WTC11 (cell line): ENCODE measurements around the gene MPST. TPM values are rescaled to one million over a fixed set of nuclear protein-coding genes. Genes with fewer than 3 reads are reported as not detected.

Experiments used
- ATAC-seq: fragments of 200-7000 bp; cut with Tn5 transposase; 2 replicates; pipeline ENCODE4 v1.10.0; 2021; ENCODE audit warnings: mild to moderate bottlenecking, moderate library complexity
- CTCF ChIA-PET: fragments of 300-600 bp; sonication (Branson Sonifier 250); formaldehyde crosslinking; loops from one replicate; lab custom pipeline; 2021; ENCODE audit warnings: antibody characterized with exemption; lab: Charles Lee
- POLR2A ChIA-PET: fragments of 350-600 bp; sonication (Branson Sonifier 250); formaldehyde crosslinking; loops from one replicate; lab custom pipeline; 2021; ENCODE audit warnings: antibody characterized with exemption; lab: Charles Lee
- DNase-seq: peaks from one replicate; pipeline ENCODE4 v3.0.0; 2021; ENCODE audit warnings: low spot score
- H3K27ac Mint-ChIP-seq: 2 replicates; pipeline ENCODE4 v1.8.0; 2021; ENCODE audit warnings: mixed read lengths
- H3K27me3 Mint-ChIP-seq: 2 replicates; pipeline ENCODE4 v1.8.0; 2021; ENCODE audit warnings: low read depth, mild to moderate bottlenecking, moderate library complexity, mixed read lengths
- H3K36me3 Mint-ChIP-seq: 2 replicates; pipeline ENCODE4 v1.8.0; 2021; ENCODE audit warnings: mixed read lengths
- H3K4me1 Mint-ChIP-seq: 2 replicates; pipeline ENCODE4 v1.8.0; 2022; ENCODE audit warnings: mixed read lengths
- H3K4me3 Mint-ChIP-seq: 2 replicates; pipeline ENCODE4 v1.8.0; 2021; ENCODE audit warnings: mild to moderate bottlenecking, moderate library complexity, mixed read lengths
- H3K9me3 Mint-ChIP-seq: 2 replicates; pipeline ENCODE4 v1.8.0; 2021; ENCODE audit warnings: mixed read lengths
- ATF1 ChIP-seq: sonication (generic); formaldehyde crosslinking; IDR thresholded peaks from 2 replicates; pipeline ENCODE4 v1.8.1; 2023; ENCODE audit warnings: mild to moderate bottlenecking, moderate library complexity, missing genetic modification reagents
- CREB1 ChIP-seq: sonication (generic); formaldehyde crosslinking; IDR thresholded peaks from 2 replicates; pipeline ENCODE4 v1.8.0; 2023; ENCODE audit warnings: mild to moderate bottlenecking, missing genetic modification reagents
- E2F1 ChIP-seq: sonication (generic); formaldehyde crosslinking; IDR thresholded peaks from 2 replicates; pipeline ENCODE4 v1.8.0; 2022; ENCODE audit warnings: mild to moderate bottlenecking, missing genetic modification reagents
- ERG ChIP-seq: fragments of 250-450 bp; sonication (Bioruptor Pico); IDR thresholded peaks from 2 replicates; pipeline ENCODE4 v1.8.0; 2021; ENCODE audit warnings: mild to moderate bottlenecking
- IRF2 ChIP-seq: sonication (generic); formaldehyde crosslinking; IDR thresholded peaks from 2 replicates; pipeline ENCODE4 v1.8.0; 2022; ENCODE audit warnings: low read depth, missing genetic modification reagents, borderline replicate concordance
- JUN ChIP-seq: sonication (generic); formaldehyde crosslinking; IDR thresholded peaks from 2 replicates; pipeline ENCODE4 v1.8.0; 2023; ENCODE audit warnings: mild to moderate bottlenecking, missing genetic modification reagents
- KAT7 ChIP-seq: sonication (generic); formaldehyde crosslinking; IDR thresholded peaks from 2 replicates; pipeline ENCODE4 v1.8.1; 2023; ENCODE audit warnings: missing genetic modification reagents, mild to moderate bottlenecking, borderline replicate concordance
- MLX ChIP-seq: sonication (generic); formaldehyde crosslinking; IDR thresholded peaks from 2 replicates; pipeline ENCODE4 v1.8.1; 2023; ENCODE audit warnings: mild to moderate bottlenecking, missing genetic modification reagents, moderate library complexity
- NFYB ChIP-seq: sonication (generic); formaldehyde crosslinking; conservative IDR thresholded peaks from 2 replicates; pipeline ENCODE4 v1.8.0; 2022; ENCODE audit warnings: low read depth, missing genetic modification reagents
- RORB ChIP-seq: fragments of 250-450 bp; sonication (Bioruptor Pico); IDR thresholded peaks from 2 replicates; pipeline ENCODE4 v1.9.0; 2021; ENCODE audit warnings: mild to moderate bottlenecking
- SP1 ChIP-seq: sonication (generic); formaldehyde crosslinking; conservative IDR thresholded peaks from 2 replicates; pipeline ENCODE4 v1.8.1; 2022; ENCODE audit warnings: missing genetic modification reagents
- TCF7 ChIP-seq: sonication (generic); formaldehyde crosslinking; IDR thresholded peaks from 2 replicates; pipeline ENCODE4 v1.8.0; 2022; ENCODE audit warnings: mild to moderate bottlenecking, low read depth, missing genetic modification reagents, moderate library complexity
- TEAD1 ChIP-seq: sonication (generic); formaldehyde crosslinking; IDR thresholded peaks from 2 replicates; pipeline ENCODE4 v1.8.0; 2022; ENCODE audit warnings: mild to moderate bottlenecking, missing genetic modification reagents
- TP53 ChIP-seq: sonication (generic); formaldehyde crosslinking; IDR thresholded peaks from 2 replicates; pipeline ENCODE4 v1.8.1; 2023; ENCODE audit warnings: mild to moderate bottlenecking, missing genetic modification reagents
- ZNF263 ChIP-seq: sonication (generic); formaldehyde crosslinking; IDR thresholded peaks from 2 replicates; pipeline ENCODE4 v1.8.1; 2022; ENCODE audit warnings: low read depth, mild to moderate bottlenecking, moderate library complexity, missing genetic modification reagents
- ZNF532 ChIP-seq: fragments of 250-450 bp; sonication (Bioruptor Pico); IDR thresholded peaks from 2 replicates; pipeline ENCODE4 v1.9.0; 2021; ENCODE audit warnings: mild to moderate bottlenecking, borderline replicate concordance
- total RNA-seq: library from RNA; stranded (reverse); gene quantifications from 3 replicates; pipeline ENCODE4 v1.2.3, GENCODE V29; 2021
- TF ChIP-seq, protein P1 (sequence below): fragments of 250-450 bp; sonication (Bioruptor Pico); IDR thresholded peaks from 2 replicates; pipeline ENCODE4 v1.9.0; 2021; ENCODE audit warnings: mild to moderate bottlenecking
- TF ChIP-seq, protein P2 (sequence below): sonication (generic); formaldehyde crosslinking; IDR thresholded peaks from 2 replicates; pipeline ENCODE4 v1.8.1; 2023; ENCODE audit warnings: mild to moderate bottlenecking, missing genetic modification reagents, moderate library complexity
- TF ChIP-seq, protein P3 (sequence below): sonication (generic); formaldehyde crosslinking; IDR thresholded peaks from 2 replicates; pipeline ENCODE4 v1.8.1; 2022; ENCODE audit warnings: missing genetic modification reagents, borderline replicate concordance
- TF ChIP-seq, protein P4 (sequence below): sonication (generic); formaldehyde crosslinking; IDR thresholded peaks from 2 replicates; pipeline ENCODE4 v1.8.0; 2022; ENCODE audit warnings: mild to moderate bottlenecking, missing genetic modification reagents
- TF ChIP-seq, protein P5 (sequence below): sonication (generic); formaldehyde crosslinking; conservative IDR thresholded peaks from 2 replicates; pipeline ENCODE4 v1.8.1; 2023; ENCODE audit warnings: mild to moderate bottlenecking, low read depth, missing genetic modification reagents, moderate library complexity

MPST gene
- total RNA-seq, 1 experiment from 2014 or later = 86.6 TPM

- TF ChIP-seq, protein P1, sequence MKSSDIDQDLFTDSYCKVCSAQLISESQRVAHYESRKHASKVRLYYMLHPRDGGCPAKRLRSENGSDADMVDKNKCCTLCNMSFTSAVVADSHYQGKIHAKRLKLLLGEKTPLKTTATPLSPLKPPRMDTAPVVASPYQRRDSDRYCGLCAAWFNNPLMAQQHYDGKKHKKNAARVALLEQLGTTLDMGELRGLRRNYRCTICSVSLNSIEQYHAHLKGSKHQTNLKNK (CRISPR knock-in tag) = no peak
- TF ChIP-seq IRF2 = no peak
- no peak for TF ChIP-seq TCF7 (CRISPR knock-in tag)
- no peak for TF ChIP-seq RORB (CRISPR knock-in tag)
- no peak for TF ChIP-seq ZNF532 (CRISPR knock-in tag)
- TF ChIP-seq, all 79 proteins: peak for 0
These were observed 4.3 kb downstream of the MPST start (continued) for GRCh38 chr22:37023743-37024338.

- no peaks in the 10 kb centered on the region for H3K9me3 Mint-ChIP-seq
- no peak overlapping the region for H3K4me3 Mint-ChIP-seq
- DNase-seq (no peak), ATAC-seq (no peak)
- H3K27me3 Mint-ChIP-seq = no peaks in the 10 kb centered on the region
- peaks cover 22% of the 10 kb centered on the region for H3K4me1 Mint-ChIP-seq
- H3K27ac Mint-ChIP-seq = no peak overlapping the region
- TF ChIP-seq, protein P2, sequence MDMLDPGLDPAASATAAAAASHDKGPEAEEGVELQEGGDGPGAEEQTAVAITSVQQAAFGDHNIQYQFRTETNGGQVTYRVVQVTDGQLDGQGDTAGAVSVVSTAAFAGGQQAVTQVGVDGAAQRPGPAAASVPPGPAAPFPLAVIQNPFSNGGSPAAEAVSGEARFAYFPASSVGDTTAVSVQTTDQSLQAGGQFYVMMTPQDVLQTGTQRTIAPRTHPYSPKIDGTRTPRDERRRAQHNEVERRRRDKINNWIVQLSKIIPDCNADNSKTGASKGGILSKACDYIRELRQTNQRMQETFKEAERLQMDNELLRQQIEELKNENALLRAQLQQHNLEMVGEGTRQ (CRISPR knock-in tag) = no peak
- no peak for TF ChIP-seq CREB1 (CRISPR knock-in tag)
- no peak for TF ChIP-seq KAT7
- TF ChIP-seq, protein P3, sequence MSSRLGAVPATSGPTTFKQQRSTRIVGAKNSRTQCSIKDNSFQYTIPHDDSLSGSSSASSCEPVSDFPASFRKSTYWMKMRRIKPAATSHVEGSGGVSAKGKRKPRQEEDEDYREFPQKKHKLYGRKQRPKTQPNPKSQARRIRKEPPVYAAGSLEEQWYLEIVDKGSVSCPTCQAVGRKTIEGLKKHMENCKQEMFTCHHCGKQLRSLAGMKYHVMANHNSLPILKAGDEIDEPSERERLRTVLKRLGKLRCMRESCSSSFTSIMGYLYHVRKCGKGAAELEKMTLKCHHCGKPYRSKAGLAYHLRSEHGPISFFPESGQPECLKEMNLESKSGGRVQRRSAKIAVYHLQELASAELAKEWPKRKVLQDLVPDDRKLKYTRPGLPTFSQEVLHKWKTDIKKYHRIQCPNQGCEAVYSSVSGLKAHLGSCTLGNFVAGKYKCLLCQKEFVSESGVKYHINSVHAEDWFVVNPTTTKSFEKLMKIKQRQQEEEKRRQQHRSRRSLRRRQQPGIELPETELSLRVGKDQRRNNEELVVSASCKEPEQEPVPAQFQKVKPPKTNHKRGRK (CRISPR knock-in tag) = no peak
- no peak for TF ChIP-seq NFYB (CRISPR knock-in tag)
- TF ChIP-seq, protein P4, sequence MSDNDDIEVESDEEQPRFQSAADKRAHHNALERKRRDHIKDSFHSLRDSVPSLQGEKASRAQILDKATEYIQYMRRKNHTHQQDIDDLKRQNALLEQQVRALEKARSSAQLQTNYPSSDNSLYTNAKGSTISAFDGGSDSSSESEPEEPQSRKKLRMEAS (CRISPR knock-in tag) = no peak
- TF ChIP-seq SP1 (CRISPR knock-in tag) = no peak
- TF ChIP-seq TEAD1 (CRISPR knock-in tag) = no peak
- TF ChIP-seq ATF1 (CRISPR knock-in tag) = no peak
- no peak for TF ChIP-seq ZNF263 (CRISPR knock-in tag)
- TF ChIP-seq E2F1 (CRISPR knock-in tag) = no peak
- no peak for TF ChIP-seq JUN (CRISPR knock-in tag)
- TF ChIP-seq MLX (CRISPR knock-in tag) = no peak
- TF ChIP-seq, protein P5, sequence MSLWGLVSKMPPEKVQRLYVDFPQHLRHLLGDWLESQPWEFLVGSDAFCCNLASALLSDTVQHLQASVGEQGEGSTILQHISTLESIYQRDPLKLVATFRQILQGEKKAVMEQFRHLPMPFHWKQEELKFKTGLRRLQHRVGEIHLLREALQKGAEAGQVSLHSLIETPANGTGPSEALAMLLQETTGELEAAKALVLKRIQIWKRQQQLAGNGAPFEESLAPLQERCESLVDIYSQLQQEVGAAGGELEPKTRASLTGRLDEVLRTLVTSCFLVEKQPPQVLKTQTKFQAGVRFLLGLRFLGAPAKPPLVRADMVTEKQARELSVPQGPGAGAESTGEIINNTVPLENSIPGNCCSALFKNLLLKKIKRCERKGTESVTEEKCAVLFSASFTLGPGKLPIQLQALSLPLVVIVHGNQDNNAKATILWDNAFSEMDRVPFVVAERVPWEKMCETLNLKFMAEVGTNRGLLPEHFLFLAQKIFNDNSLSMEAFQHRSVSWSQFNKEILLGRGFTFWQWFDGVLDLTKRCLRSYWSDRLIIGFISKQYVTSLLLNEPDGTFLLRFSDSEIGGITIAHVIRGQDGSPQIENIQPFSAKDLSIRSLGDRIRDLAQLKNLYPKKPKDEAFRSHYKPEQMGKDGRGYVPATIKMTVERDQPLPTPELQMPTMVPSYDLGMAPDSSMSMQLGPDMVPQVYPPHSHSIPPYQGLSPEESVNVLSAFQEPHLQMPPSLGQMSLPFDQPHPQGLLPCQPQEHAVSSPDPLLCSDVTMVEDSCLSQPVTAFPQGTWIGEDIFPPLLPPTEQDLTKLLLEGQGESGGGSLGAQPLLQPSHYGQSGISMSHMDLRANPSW = no peak
- TF ChIP-seq IRF2 = no peak
- TF ChIP-seq TP53 (CRISPR knock-in tag) = no peak
- TF ChIP-seq ERG (CRISPR knock-in tag) = no peak
- peaks cover 26% of the 10 kb centered on the region for H3K36me3 Mint-ChIP-seq
- ChIA-PET POLR2A (no interaction called here), CTCF (no interaction called here)
These were observed 5.0 kb downstream of the MPST start for GRCh38 chr22:37024339-37025157.
